ENCODE measurements around the gene ZIC2.

DNA sequence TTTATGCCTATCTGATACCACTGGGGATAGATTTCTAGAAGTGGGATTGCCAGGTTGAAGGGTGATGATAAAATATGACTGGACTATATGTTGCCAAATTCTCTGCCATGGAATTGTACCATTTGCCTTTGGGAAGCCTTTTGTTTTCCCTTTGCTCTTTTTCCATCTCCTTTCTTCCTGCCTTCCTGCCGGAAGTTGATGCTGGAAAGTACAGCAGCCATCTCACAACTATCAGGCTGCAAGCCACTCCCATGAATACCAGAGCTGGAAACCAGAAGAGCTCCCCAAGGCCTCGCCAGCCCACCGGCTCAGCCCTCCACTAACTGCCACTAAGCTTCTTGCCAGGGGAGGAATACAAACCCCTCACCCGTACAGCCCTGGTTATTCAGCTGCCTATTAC lies 39.7 kb upstream of the ZIC2 start:
- TF ChIP-seq, protein P1, sequence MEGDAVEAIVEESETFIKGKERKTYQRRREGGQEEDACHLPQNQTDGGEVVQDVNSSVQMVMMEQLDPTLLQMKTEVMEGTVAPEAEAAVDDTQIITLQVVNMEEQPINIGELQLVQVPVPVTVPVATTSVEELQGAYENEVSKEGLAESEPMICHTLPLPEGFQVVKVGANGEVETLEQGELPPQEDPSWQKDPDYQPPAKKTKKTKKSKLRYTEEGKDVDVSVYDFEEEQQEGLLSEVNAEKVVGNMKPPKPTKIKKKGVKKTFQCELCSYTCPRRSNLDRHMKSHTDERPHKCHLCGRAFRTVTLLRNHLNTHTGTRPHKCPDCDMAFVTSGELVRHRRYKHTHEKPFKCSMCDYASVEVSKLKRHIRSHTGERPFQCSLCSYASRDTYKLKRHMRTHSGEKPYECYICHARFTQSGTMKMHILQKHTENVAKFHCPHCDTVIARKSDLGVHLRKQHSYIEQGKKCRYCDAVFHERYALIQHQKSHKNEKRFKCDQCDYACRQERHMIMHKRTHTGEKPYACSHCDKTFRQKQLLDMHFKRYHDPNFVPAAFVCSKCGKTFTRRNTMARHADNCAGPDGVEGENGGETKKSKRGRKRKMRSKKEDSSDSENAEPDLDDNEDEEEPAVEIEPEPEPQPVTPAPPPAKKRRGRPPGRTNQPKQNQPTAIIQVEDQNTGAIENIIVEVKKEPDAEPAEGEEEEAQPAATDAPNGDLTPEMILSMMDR (IDR thresholded peaks at IDR 0.05), result no peak
- TF ChIP-seq POLR2A (IDR thresholded peaks at IDR 0.05), result no peak
